ENCODE results near the gene GPRC5C.
"Not testable (repeated sequence)": the region's sequence is repeated elsewhere in the genome, so short reads cannot be mapped to it uniquely, and the experiment has no call there.

The GPRC5C gene

GRCh38 chr17:74431568-74432423 is at the start of gene GPRC5C:
GPRC5C (plus strand) TSS chr17:74432088; CDS start chr17:74439777, 7,689 bp downstream.
- DNase-seq (ENCODE audit: low read depth in 2 of 2), result peak; percentile 38 to 42

GRCh38 chr17:74383141-74383540 is 48.7 kb upstream of the GPRC5C start:
- no peak for DNase-seq (ENCODE audit: low read depth in 2 of 2)

GRCh38 chr17:74385201-74385600 is 46.7 kb upstream of the GPRC5C start:
- no peak for DNase-seq (ENCODE audit: low read depth in 2 of 2)

- DNase-seq (ENCODE audit: low read depth in 2 of 2), result no peak
Measured at GRCh38 chr17:74386386-74386785, 45.5 kb upstream of the GPRC5C start.

- DNase-seq (ENCODE audit: low read depth in 2 of 2), result no peak
Measured at GRCh38 chr17:74387365-74388218, 44.3 kb upstream of the GPRC5C start.

GRCh38 chr17:74389084-74389753 is 42.7 kb upstream of the GPRC5C start:
- no peak for DNase-seq (ENCODE audit: low read depth in 2 of 2)

GRCh38 chr17:74389937-74390679 is 41.8 kb upstream of the GPRC5C start:
- DNase-seq (ENCODE audit: low read depth in 2 of 2), result no peak

GRCh38 chr17:74390680-74391653 is 40.9 kb upstream of the GPRC5C start:
- no peak for DNase-seq (ENCODE audit: low read depth in 2 of 2)

GRCh38 chr17:74391771-74392170 is 40.1 kb upstream of the GPRC5C start:
- no peak for DNase-seq (ENCODE audit: low read depth in 2 of 2)

GRCh38 chr17:74392848-74393247 is 39.0 kb upstream of the GPRC5C start:
- DNase-seq (ENCODE audit: low read depth in 2 of 2), result no peak

GRCh38 chr17:74393346-74393942 is 38.4 kb upstream of the GPRC5C start:
- DNase-seq (ENCODE audit: low read depth in 2 of 2), result no peak

- DNase-seq (ENCODE audit: low read depth in 2 of 2), result no peak
Measured at GRCh38 chr17:74394275-74394950, 37.5 kb upstream of the GPRC5C start.

GRCh38 chr17:74394977-74395376 is 36.9 kb upstream of the GPRC5C start:
- DNase-seq (ENCODE audit: low read depth in 2 of 2), result no peak

- DNase-seq (ENCODE audit: low read depth in 2 of 2), result no peak
Measured at GRCh38 chr17:74396567-74396966, 35.3 kb upstream of the GPRC5C start.

GRCh38 chr17:74402048-74402447 is 29.8 kb upstream of the GPRC5C start:
- DNase-seq (ENCODE audit: low read depth in 2 of 2), result no peak

- DNase-seq (ENCODE audit: low read depth in 2 of 2), result no peak
Measured at GRCh38 chr17:74403512-74404137, 28.3 kb upstream of the GPRC5C start.

- DNase-seq (ENCODE audit: low read depth in 2 of 2), result no peak
Measured at GRCh38 chr17:74404218-74404617, 27.7 kb upstream of the GPRC5C start.

- no peak for DNase-seq (ENCODE audit: low read depth in 2 of 2)
Measured at GRCh38 chr17:74404789-74405188, 27.1 kb upstream of the GPRC5C start.

GRCh38 chr17:74405311-74405710 is 26.6 kb upstream of the GPRC5C start:
- not testable (repeated sequence) for DNase-seq (ENCODE audit: low read depth in 2 of 2)
